ENCODE results near the gene PTPN23. TPM values are rescaled to one million over a fixed set of nuclear protein-coding genes. Genes with fewer than 3 reads are reported as not detected.

PTPN23 gene
- total and polyA plus RNA-seq, 11 donors, result 11.0 to 30.3 (median 17.4) TPM

GRCh38 chr3:47412453-47412756 is 31.6 kb downstream of the PTPN23 start:
- ATAC-seq (no peak), DNase-seq (no peak)
- no peaks in the 10 kb centered on the region for H3K9me3 ChIP-seq
- H3K4me3 ChIP-seq, result no peak overlapping the region
- H3K27ac ChIP-seq, result no peak overlapping the region
- H3K36me3 ChIP-seq, result peaks cover 0 to 95% (median 86%) of the 10 kb centered on the region in 9 donors
- no peaks in the 10 kb centered on the region for H3K4me1 ChIP-seq
- 82 to 90% (median 88%) methylated on average over 3 to 5 of the region's 5 CpGs for WGBS, 4 donors
- intact Hi-C loops (cut with DNase I), result no loop called here
- no peak for TF ChIP-seq CTCF (IDR thresholded peaks at IDR 0.05)
- TF ChIP-seq POLR2A (IDR thresholded peaks at IDR 0.05), result no peak
- H3K27me3 ChIP-seq, result no peaks in the 10 kb centered on the region

- no peak for DNase-seq
- no peaks in the 10 kb centered on the region for H3K4me1 ChIP-seq
- H3K27me3 ChIP-seq, result no peaks in the 10 kb centered on the region
- H3K36me3 ChIP-seq, result peaks cover 0 to 90% (median 83%) of the 10 kb centered on the region in 9 donors
- TF ChIP-seq CTCF (IDR thresholded peaks at IDR 0.05), result no peak
- intact Hi-C loops (cut with DNase I), result no loop called here
- WGBS, 4 donors, result 77 to 87% (median 82%) methylated on average over 9 to 12 of the region's 12 CpGs
- no peak overlapping the region for H3K27ac ChIP-seq
- no peak overlapping the region for H3K4me3 ChIP-seq
- no peaks in the 10 kb centered on the region for H3K9me3 ChIP-seq
- ATAC-seq, result no peak
Observed at GRCh38 chr3:47412842-47413520, 32.2 kb downstream of the PTPN23 start.

GRCh38 chr3:47413751-47414150 is 32.9 kb downstream of the PTPN23 start:
- no peaks in the 10 kb centered on the region for H3K27me3 ChIP-seq
- H3K36me3 ChIP-seq, result peaks cover 0 to 89% (median 80%) of the 10 kb centered on the region in 9 donors
- DNase-seq (no peak), ATAC-seq (no peak)
- no peak overlapping the region for H3K4me3 ChIP-seq
- intact Hi-C loops (cut with DNase I), result no loop called here
- WGBS, 4 donors, result 86 to 96% (median 94%) methylated on average over 6 to 7 of the region's 7 CpGs
- H3K27ac ChIP-seq, result no peak overlapping the region
- TF ChIP-seq POLR2A (IDR thresholded peaks at IDR 0.05), result no peak
- TF ChIP-seq CTCF (IDR thresholded peaks at IDR 0.05), result no peak
- no peaks in the 10 kb centered on the region for H3K4me1 ChIP-seq
- H3K9me3 ChIP-seq, result no peaks in the 10 kb centered on the region

- WGBS, 4 donors, result 80 to 88% (median 85%) methylated on average over 2 to 3 of the region's 3 CpGs
- no peaks in the 10 kb centered on the region for H3K4me1 ChIP-seq
- H3K9me3 ChIP-seq, result no peaks in the 10 kb centered on the region
- H3K36me3 ChIP-seq, result peaks cover 0 to 89% (median 80%) of the 10 kb centered on the region in 9 donors
- DNase-seq (no peak), ATAC-seq (no peak)
- H3K27me3 ChIP-seq, result no peaks in the 10 kb centered on the region
- no peak overlapping the region for H3K27ac ChIP-seq
- no peak overlapping the region for H3K4me3 ChIP-seq
- no peak for TF ChIP-seq POLR2A (IDR thresholded peaks at IDR 0.05)
- TF ChIP-seq CTCF (IDR thresholded peaks at IDR 0.05), result no peak
- intact Hi-C loops (cut with DNase I), result no loop called here
Observed at GRCh38 chr3:47414161-47414564, 33.3 kb downstream of the PTPN23 start.

Data from heart left ventricle (tissue), 16 donors.